AG08395 (cell line): ENCODE measurements around the gene BRSK1.
A peak's percentile ranks its signal among the peaks of the same experiment; 100 is the strongest.
"Not testable (repeated sequence)": the region's sequence is repeated elsewhere in the genome, so short reads cannot be mapped to it uniquely, and the experiment has no call there.

Experiments used
- DNase-seq: peaks from one replicate; pipeline ENCODE4 v3.0.0; 2012; ENCODE audit warnings: mixed read lengths, low spot score

BRSK1 gene

DNA sequence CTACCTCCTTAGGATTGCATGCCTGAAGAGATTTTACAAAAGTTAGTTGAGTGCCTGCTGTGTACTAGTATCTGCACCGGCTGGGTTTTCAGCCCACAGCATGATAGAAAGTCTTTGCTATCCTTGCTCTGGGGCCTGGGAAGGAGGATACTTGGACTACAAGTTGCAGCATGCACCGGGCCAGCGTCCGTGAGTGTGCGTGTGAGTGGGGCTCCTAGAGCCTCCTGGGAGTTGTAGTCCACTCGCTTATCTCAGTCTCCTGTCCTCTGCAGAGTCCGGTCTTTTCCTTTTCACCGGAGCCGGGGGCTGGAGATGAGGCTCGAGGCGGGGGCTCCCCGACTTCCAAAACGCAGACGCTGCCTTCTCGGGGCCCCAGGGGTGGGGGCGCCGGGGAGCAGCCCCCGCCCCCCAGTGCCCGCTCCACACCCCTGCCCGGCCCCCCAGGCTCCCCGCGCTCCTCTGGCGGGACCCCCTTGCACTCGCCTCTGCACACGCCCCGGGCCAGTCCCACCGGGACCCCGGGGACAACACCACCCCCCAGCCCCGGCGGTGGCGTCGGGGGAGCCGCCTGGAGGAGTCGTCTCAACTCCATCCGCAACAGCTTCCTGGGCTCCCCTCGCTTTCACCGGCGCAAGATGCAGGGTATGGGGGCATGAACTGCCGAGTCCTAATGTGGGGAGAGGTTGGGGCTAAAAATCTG is 20.6 kb downstream of the BRSK1 start:
- DNase-seq: peak; percentile 27

DNA sequence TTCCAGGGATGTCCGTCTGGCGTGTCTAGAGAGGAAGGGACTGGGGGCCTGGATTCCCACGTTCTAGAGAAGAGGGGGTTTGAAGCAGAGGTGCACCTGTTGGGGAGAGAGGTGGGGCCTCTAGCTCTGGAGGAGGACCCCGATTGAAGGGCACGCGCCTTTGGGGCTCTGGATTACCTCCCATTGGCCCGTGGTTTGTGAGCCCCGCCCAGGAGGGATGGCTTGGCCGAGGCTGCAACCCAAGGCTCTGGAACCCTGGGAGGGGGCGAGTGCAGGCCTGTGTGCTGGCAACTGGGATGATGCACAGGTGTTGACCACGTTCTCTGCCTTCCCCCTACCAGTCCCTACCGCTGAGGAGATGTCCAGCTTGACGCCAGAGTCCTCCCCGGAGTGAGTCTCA is 21.2 kb downstream of the BRSK1 start:
- DNase-seq: no peak

DNA sequence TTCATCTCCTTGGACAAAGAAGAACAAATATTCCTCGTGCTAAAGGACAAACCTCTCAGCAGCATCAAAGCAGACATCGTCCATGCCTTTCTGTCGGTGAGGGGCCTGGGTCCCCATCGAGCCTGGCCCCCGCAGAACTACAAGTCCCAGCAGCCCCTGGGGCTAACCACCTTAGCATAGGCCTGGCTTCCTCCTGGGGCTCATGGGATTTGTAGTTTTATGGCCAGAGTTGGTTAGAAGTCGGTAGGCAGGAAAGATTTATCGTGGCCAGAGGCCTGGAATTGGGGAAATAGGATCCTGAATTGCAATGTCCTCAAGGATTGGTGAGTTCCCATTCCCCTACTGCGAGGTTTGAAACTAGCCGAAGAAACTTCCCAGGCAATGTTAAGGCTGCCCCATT is 21.7 kb downstream of the BRSK1 start:
- peak; percentile 43 for DNase-seq

DNA sequence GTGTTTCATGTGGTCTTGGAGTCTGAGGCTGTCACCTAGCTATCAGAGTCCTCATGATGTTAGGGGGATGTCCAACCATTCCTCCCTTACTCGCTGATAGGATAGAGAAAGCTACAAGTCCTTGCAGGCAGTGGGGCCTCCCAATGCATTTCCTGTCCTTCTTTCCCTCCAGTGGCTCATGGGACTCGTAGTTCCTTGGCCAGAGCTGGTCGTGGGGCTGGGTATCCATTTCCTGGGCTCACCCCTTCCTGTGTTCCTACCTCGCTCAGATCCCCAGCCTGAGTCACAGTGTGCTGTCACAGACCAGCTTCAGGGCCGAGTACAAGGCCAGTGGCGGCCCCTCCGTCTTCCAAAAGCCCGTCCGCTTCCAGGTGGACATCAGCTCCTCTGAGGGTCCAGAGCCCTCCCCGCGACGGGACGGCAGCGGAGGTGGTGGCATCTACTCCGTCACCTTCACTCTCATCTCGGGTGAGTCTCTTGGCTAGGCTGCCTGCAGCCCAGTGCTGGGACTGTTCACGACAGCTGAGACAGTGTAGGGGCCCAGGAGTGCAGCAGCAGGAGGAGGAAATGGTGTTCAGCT is 22.3 kb downstream of the BRSK1 start:
- no peak for DNase-seq

DNA sequence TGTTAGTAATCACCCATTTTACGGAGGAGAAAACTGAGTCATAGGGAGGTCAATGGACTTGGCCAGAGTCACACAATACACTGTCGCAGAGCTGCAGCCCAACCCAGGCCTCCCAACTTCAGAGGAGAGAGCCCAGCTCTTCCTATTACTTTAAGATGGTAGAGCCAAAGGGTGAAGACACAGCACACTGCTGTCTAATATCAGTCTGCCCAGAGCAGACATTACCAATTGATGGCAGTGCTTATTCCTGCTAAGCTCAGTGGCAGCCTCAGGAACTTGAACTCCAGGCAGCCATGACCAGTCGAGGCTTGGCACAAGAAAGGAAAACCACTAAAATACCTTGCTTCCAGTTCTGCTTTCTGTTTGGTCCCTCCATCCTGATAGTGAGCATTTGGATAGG is 22.9 kb downstream of the BRSK1 start:
- DNase-seq: no peak

DNA sequence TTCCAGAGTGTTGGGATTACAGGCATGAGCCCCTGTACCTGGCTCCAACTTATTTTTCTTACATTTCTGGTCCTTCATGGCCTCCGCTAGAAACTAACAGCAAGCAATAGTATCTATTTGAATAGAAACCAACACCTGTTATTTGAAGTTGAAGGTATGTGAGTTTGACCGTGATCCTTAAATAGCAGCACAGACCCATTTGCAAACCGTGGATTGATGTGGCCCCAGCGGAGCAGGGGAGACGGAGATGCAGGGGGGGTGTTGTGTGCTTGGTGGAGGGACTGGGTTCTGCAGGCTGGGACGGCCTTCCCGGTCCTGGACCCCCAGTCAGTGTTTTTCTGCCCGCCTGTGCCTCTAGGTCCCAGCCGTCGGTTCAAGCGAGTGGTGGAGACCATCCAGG is 24.5 kb downstream of the BRSK1 start:
- no peak for DNase-seq

DNA sequence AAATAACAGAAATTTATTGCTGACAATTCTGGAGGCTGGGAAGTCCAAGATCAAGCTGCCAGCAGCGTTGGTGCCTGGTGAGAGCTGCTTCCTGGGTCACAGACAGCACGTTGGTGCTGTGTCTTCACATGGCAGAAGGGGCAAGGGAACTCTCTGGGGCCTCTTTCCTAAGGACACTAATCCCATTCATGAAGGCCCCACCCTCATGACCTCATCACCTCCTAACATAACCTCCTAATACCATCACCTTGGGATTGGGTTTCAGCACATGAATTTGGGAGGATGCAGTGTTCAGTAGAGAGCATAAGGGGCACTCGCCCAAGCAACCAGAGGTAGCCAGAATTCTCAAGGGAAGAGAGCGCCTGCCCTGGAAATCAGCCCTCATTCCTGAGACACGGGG is 25.7 kb downstream of the BRSK1 start:
- no peak for DNase-seq

DNA sequence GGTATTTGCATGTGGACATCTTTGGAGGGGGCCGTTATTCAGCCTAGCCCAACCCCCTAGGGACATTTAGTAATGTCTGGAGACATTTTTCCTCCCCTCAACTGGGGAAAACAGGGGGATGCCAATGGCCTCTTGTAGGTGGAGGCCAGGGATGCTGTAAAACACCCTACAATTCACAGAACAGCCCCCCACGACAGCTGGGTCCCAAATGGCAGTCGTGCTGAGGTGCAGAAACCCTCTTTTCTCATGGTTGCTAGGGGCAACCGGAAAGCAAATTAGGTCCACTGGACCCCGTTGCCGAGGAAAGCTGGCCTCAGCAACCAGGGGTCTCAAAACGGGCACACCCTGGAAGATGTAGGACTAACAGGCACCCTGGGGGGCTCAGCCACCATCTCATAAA is 26.7 kb downstream of the BRSK1 start:
- DNase-seq: no peak

DNA sequence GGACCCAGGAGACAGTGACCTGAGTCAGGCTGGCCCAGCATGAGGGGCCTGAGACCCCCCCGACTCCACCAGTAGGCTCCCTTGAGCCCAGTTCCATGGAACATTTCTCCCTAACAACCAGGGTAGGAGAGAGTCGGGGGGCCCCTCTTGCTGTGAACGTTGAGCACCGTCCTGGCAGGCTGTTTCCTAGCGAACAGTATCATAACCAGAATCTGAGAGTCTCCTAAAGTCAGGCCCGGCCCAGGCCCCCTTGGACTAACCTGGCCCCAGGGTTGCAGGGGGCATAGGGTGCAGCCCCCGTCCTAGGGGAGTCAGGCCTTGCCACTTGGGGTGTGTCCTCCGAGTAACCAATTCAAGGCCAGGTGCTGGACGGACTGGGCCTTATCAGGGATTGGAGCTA is 27.6 kb downstream of the BRSK1 start:
- DNase-seq: no peak

DNA sequence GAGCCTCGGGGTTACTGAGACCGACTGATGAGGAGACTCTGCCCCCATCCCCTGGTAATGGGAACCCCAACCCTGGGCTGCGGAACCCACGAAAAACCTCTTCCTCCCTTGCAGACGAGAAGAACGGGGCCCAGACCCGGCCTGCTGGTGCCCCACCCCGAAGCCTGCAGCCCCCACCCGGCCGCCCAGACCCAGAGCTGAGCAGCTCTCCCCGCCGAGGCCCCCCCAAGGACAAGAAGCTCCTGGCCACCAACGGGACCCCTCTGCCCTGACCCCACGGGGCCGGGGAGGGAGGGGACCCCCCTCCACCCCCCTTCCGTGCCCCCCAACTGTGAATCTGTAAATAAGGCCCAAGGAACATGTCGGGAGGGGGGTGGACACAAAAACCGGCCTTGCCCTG is 28.0 kb downstream of the BRSK1 start:
- DNase-seq: no peak

DNA sequence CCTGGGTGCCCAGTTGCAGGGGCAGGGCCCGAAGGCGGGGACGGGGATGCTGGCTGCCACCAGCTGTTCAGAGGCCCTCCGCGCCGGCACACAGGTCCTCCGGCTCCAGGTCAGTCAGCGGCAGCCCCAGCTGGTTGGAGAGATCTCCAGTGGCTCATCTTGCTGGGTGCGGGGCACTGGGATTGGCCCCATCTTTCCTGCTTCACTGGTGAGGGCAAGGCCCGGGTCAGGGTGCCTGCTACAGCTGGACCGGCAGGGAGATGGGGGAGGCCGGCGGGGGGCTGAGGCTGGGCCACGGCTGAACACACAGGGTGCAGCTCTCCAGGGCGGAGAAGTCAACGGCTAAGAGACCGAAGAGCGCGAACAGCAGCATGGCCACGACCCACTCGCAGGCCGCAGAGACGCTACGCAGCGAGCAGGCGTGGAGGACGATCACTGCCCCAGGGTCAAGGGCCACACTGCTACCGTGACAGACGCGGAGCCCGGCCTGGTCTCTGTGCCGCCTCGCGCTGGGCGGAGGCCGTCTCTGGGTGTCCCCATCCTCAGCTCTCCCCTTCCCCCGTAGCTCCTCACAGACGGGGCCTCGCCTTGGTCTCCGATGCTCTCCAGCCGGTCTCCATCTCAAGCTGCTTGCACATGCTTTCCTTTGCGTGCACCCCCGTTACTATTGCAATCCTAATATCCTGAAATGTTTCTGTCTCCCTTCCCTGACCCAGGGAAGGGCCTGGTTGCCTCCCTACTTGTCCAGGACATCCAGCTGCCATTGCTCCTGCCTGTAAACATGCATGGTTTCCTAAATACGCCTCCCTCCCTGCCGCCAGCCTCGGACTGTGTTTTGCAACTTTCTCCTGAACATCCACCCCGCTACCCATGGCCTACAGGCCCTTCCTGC is 29.1 kb downstream of the BRSK1 start:
- DNase-seq: no peak

DNA sequence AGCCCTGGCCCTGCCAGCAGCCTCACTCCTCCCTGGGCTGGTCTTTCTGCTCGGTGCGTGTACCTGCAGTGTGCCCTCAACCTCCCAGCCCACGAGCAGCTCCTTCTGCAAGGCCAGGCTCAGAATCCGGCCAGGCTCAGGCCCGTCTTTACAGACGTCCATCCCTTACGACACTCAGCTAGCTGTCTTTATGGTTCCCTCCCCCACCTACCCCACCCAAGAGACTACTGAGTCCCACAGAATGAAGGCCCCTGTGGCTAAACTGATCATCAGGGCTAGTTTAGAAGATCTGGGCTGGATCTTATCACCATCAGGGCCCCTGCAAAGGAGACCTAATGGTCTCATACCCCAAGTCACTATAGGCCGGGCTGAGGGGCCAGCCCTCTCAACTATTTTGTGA is 30.6 kb downstream of the BRSK1 start:
- DNase-seq: no peak

DNA sequence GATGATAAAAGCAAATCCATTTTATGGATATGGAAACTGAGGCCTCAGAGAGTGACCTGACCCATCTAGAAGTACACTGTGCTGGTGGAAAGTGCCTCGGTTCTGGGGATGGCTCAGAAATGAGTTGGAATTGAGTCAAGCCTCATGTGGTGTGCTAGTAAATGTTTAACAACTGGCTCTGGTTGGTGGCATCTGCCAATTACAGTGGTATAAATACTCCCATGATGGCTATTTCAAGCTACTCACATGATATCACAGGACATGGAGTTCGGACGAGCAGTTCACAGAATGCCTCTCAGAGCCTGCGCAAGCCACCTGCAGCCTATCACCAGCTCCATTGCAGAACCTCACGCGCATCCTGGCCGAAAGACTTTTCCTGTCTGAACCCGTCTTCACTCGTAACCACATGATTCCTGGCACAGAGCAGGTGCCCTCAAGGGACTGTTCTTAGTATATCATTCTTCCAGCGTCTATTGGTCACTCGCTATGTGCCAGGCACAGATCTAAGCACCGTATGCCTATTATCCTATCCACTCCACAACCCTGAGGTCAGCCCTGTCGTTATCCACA is 32.2 kb downstream of the BRSK1 start:
- DNase-seq: no peak

DNA sequence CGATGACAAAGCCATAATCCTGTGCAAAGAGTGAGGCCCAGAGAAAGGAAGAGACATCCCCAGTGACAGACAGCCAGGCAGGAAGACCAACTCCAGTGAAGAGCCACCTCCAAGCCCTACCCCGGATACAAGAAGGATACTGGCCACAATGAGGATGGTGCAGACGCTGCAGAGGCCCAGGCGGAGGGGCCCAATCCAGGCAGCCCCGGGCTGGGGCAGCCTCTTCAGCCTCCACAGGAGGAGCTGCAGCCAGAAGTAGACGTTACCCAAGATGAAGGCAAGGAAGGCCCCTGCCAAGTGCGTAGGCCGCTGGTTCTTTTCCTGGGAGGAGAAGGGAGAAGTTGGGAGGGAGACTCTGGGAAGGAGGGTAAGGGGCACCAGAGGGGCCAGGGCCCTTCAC is 32.8 kb downstream of the BRSK1 start:
- DNase-seq: no peak

DNA sequence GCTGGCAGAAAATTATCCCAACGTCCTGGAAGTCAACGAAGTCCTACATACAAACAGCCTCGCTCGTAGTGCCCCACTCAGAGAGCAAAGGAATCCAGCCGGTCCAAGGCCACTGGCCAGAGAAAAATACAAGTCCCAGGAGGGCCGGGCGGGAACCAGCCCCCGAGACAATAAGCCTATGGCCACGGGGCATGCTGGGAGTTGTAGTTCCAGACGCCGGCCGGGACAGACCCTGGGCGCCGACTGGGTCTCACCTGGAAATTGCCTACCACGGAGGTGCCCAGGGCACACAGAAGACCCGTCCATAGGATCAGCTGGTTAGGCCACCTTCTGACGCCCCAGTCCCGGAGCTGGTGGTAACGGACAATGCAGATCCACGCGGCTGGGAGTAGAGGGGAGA is 36.0 kb downstream of the BRSK1 start:
- peak; percentile 75 for DNase-seq

DNA sequence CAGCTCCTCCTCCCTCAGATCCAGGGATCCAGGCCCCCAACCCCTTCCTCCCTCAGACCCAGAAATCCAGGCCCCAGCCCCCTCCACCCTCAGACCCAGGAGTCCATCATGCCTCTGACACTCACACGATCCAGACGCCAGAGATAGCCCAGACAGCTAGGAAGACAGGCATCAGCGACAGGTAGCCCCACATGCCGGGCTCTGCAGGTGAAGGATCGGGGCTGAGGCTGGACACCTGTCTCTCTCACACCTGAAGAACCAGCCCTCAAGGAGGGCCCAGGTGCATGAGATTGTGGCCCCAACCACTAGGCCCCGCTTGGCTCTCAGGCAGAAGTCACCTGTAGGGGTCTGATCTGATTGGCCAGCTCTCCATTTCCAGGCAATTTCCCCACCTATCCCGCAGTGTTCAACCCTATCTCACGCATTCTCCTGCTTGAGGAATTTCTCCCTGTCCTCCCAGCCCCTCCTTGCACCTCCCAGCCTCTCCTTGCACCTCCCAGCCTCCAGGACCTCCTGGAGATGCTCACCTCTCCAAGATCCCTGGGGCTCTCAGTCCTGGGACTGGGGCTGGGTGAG is 37.1 kb downstream of the BRSK1 start:
- DNase-seq: no peak

DNA sequence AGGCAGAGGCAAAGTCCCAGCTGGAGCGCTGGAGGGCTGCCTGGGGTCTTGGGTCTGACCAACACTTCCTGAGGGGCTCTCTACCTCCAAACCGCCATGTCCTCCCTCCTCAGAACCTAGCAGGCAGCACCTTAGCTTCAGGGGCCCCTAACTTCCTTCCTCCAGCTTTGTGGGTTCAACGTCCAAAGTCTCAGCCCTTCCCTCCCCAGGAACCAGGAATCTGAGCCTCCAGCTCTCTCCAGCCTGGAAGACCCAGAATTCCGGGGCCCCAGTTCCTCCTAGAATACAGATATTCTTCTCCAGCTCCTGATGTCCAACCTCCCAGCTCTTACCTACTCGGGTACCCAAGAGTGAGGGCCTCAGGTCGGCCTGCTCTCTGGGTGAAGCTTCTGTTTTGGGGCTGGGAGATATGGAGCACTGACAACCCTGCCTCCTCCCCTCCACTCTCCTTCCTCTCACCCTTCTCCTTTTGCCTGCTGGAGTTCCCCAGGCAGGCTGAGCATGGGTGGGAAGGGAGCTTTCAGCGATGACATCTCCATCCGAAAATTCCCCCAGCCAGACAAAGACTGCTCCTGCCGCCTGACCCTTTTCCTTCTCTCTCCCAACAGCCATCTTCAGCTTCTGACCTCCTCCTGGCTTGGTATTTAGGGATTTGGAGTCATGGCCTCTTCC is 37.8 kb downstream of the BRSK1 start:
- DNase-seq: no peak

DNA sequence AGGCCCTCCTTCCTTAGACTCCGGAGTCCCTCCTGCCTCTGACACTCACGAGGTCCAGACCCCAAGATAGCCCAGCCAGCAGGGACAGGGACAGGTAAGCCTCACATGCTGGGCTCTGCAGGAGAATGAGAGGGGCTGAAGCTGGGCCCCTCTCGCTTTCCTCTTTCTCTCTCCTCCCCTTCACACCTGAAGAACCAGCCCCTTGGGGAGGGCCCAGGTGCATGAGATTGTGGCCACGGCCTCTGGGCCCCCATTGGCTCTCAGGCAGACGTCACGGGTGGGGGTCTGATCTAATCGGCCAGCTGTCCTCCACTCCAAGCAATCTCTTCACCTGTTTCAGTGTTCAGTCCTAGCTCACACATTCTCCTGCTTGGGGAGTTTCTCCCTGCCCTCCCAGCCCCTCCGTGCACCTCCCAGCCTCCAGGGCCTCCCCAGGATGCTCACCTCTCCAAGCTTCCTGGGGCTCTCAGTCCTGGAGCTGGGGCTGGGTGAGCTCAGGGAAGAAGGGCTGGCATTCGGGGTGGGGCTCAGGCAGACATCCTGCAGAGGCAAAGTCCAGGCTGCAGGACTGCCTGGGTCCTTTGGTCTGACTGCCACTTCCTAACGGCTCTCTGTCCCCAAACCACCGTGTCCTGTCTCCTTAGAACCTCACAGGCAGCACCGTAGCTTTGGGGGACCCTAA is 38.5 kb downstream of the BRSK1 start:
- no peak for DNase-seq

DNA sequence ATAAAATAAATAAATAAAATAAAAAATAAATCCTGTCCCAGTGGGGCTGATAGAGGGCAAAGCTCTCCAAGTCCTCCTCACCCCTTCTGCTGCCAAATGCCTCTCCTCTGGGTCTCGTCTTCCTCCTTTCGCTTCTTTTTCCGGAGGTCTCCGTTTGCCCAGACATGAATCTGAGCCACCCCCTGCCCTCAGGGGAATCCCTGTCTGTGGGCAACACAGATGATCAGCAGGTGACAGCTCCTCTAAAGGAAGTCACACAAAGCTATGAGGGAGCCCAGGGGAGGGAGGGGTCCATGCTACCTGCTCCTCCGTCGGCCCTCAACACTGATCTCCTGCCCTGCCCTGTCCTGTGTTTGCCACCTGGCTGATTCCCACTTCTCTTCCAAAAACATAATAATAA is 40.9 kb downstream of the BRSK1 start:
- no peak for DNase-seq

DNA sequence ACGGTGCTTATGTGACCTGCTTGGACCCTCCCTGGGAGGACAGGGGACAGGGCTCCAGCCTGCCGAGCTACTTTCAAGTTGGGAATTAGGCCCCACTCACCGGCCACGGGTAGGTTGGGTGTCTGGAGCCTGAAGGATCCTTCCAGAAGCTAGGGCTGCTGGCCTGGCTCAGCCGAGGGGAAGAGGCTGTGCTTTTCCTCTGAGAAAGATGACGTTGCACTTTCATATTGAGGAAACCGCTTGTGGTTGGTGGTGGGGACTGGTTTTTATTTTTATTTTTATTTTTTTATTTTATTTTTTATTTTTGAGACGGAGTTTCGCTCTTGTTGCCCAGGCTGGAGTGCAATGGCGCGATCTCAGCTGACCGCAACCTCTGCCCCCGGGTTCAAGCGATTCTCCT is 41.4 kb downstream of the BRSK1 start, which contains the start of gene TMEM150B:
Gene TMEM150B (minus strand): TSS at position 170 of the 400 bp plus-strand sequence. CDS start 4,305 bp downstream, outside the sequence.
- no peak for DNase-seq

DNA sequence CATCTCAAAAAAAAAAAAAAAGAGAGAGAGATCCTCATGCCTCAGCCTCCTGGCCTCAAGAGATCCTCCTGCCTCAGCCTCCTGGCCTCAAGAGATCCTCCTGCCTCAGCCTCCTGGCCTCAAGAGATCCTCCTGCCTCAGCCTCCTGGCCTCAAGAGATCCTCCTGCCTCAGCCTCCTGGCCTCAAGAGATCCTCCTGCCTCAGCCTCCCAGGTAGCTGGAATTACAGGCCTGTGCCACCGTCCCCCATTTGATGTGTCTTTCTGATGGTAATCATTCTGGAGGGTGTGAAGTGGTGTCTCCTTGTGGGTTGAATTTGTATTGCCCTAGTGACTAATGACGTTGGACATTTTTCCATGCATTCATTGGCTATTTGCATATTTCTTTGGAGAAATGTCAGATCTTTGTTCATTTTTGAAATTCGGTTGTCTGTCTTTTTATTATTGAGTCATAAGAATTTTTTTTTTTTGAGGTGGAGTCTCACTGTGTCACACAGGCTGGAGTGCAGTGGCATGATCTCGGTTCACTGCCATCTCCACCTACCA is 45.0 kb downstream of the BRSK1 start:
- not testable (repeated sequence) for DNase-seq
